Measurements from ENCODE around the gene RIMKLA.
A peak's percentile ranks its signal among the peaks of the same experiment; 100 is the strongest.

The RIMKLA gene

DNA sequence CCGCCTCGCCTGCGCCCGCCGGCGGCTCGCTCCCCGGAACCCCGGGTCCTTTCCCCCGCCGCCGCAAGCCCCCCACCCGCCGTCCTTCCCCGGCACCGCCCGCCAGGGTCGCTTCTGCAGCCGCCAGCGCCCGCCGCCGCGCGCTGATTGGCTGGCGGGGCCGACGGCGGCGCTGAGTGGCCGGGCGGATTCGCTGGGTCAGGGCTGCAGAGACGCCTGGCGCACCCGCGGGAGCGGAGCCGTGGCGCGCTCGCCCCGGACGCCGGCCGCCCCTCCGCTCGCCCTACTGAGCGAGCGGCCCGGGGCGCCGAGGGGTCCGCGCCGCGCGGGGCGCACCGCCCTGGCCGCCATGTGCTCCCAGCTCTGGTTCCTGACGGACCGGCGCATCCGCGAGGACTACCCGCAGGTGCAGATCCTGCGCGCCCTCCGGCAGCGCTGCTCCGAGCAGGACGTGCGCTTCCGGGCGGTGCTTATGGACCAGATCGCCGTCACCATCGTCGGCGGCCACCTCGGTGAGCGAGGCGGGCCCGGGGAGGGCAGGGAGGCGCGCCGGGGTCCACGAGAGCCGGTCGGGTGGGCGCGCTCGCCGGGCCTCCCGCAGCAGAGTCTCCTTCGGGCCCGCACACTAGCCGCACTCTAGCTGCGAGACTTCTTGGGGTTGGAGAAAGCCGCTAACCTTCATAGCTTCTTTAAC, at the start of gene RIMKLA:
Gene RIMKLA (plus strand): TSS at position 207 of the 694 bp plus-strand sequence. CDS start 143 bp downstream, at position 350.
- no peak for DNase-seq (ENCODE audit: low read depth)

GRCh38 chr1:42332877-42333276, 47.7 kb upstream of the RIMKLA start:
- DNase-seq (ENCODE audit: low read depth) = no peak

GRCh38 chr1:42333662-42334239, 46.8 kb upstream of the RIMKLA start:
- no peak for DNase-seq (ENCODE audit: low read depth)

DNA sequence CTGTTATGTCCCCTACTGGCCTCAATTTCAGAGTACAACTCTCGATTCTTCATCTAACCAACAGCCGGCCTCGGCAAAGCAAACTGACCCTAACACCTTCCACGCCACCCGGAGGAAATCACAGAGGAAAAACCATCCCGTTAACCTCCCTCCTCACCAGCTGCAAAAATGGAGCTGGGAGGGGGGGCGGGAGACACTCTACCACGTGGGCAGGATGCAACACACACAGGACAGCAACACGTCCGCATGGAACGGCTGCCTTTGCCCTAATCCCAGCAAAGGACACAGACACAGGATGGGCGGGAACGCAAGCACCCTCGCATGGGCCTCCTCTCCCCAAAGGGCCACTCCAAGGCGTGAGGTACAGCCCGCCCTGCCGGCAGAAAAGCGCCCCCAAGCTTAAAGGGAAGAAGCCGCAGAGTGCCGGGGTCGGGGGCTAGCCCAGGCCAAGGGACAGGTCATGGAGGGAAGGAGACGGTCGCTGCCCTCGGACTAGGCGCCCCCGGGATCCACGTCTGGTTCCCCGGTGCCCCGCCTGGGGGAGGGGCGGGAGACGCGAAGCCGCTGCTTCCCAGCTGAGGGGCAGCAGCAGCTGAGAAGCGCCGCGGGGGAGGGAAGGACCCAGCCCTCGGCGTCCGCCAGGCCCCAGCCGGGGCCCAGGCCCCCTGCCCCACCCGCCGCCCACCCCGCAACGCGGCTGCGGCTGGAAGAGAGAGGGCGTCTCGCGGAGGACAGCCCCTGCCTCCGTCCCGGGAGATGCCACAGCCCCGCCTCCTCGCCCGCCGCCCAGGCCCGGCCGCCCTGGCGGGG, 46.1 kb upstream of the RIMKLA start:
- DNase-seq (ENCODE audit: low read depth) = peak; percentile 68

DNA sequence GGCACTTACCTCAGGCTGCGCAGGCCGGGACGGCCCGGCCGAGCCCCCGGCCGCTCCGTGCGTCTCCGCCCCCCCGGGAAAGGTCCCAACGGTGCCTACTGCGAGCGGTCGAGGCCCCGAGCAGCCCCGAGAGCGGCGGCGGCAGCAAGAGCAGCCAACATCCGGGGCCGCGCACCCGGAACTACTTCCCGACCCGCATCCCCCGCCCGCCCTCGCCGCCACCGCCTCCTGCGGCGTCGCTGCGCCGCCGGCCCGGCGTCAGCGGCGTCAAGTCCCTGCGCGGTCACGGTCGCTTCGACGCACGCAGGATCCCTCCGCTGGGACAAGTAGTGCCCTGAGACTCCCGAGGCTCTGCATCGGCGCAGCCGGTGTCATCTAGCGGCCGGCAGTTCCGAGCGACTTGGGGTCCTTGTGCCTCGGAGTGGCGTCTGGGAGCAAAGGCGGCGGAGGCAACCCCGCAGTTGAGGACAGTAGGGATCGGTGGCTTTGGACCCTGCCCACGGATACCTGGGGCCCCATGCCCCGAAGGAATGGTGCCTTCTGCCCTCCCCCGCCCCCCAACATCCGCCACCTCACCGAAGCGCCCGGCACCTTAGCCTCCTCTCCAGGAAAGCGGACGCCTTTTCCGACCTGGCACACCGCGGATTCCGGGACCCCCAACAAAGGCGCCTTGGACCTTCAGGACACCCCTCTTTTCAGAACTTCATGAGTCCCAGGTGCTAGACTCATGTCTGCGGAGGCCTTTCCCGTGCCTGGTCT, 45.4 kb upstream of the RIMKLA start, which contains the start of gene FOXJ3:
Gene FOXJ3 (minus strand): TSS at position 186 of the 759 bp plus-strand sequence. CDS start 24,142 bp downstream, outside the sequence.
- peak; percentile 99 for DNase-seq (ENCODE audit: low read depth)

DNA sequence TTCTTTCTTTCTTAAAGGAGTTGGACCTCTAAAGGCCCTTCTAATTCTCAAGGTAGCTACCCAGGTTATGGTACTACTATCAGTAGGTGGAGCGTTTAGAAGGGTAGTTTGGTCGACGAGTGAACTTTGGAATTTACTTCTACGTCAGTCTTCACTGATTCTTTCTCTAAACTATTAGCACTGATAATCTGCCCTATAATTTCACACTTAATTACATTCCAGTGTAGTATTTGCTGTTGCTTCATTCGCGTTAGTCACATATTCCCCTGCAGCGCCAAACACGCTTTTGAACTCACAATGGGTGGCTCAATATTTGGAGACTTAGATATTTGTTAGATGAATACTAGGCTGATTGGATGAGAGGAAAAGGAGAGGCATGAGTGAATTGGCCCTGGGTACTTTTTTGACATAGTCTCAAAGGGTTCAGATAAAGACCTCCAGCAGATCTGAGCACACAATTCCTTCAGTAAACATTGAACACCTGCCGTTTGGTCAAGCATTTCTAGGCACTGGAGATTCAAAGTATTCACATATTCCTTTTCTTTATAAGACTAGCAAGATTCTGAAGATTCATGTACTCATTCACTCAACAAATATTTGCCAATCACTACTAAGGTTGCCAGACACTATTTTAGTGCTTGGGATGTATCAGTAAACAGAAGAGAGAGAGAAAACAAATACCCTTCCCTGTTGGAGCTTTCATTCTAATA, 44.6 kb upstream of the RIMKLA start:
- DNase-seq (ENCODE audit: low read depth) = peak; percentile 77

- no peak for DNase-seq (ENCODE audit: low read depth)
Measured at GRCh38 chr1:42336978-42337377, 43.6 kb upstream of the RIMKLA start.

DNA sequence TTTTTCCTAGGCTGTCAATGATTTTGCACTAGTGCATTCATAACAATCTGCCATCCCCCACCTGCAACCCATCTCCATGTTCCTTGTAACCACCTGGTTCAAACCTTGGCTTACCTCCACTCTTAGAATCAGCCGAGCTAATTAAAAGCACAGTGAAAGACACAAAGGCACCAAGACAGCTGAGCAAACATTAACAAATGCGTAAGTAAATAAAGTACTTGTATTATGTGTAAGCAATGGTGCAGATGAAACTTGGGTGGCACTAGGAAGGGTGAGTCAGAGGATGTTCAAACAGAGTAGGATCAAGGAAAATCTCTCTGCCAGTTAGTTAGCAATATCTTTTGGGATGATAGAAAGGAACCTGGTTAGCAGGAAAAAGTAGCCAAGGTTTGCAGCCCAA, 40.5 kb upstream of the RIMKLA start:
- no peak for DNase-seq (ENCODE audit: low read depth)

GRCh38 chr1:42340901-42341300, 39.7 kb upstream of the RIMKLA start:
- DNase-seq (ENCODE audit: low read depth) = no peak

- no peak for DNase-seq (ENCODE audit: low read depth)
Measured at GRCh38 chr1:42343049-42343448, 37.5 kb upstream of the RIMKLA start.

DNA sequence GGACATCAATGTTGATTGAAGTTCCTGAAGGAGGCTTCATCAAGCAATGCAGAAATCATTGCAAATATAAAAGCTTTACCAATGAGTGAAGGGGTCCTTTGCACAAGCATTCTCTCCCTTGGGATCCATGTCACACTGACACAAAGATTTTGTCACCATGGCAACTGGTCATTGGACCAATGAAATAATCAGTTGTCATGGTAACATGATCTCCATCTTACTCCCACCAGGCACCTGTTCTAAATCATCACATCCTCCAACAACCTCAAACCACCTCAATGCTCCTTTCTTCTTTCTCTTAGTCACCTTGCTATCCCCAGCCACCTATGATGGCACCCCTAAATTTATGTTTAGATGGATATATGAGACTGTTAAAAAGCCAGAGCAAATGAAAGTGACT, 32.1 kb upstream of the RIMKLA start:
- no peak for DNase-seq (ENCODE audit: low read depth)

GRCh38 chr1:42350086-42350485, 30.5 kb upstream of the RIMKLA start:
- DNase-seq (ENCODE audit: low read depth) = no peak

GRCh38 chr1:42358791-42359190, 21.8 kb upstream of the RIMKLA start:
- no peak for DNase-seq (ENCODE audit: low read depth)

DNA sequence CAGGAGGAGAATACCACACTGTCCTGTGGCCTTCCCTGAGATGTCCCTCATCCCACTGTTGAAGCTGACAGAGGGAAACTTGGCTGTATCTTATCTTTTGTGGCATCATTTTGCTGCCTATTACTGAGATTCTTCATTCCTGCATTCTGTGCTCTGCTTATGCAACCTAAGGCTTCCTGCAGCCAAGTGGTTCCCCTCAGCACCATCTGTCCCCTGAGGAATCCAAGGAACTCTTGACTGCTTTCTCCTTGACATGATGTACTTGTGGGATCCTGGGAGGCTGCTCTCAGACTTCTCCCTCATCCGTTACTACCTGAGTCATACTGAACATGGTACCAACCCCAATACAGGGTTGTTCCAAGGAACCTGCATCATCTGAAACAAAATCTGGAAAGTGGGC, 21.1 kb upstream of the RIMKLA start:
- DNase-seq (ENCODE audit: low read depth) = no peak

DNA sequence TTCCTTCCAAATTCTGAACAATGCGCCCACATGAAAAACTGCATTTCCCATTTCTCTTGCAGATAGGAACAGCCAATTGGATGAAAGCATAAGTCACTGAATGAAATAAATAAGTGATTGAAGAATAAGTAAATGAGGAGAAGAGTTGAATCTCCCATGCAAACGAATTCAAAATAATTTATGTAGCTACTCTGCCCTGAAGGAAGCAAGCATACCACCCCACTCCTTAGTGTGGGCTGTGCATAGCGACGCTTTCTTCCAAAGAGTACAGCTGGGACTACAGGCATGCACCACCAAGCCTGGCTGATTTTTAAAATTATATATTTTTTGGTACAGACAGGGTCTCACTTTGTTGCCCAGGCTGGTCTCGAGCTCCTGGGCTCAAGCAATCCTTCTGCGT, 16.5 kb upstream of the RIMKLA start:
- DNase-seq (ENCODE audit: low read depth) = no peak

DNA sequence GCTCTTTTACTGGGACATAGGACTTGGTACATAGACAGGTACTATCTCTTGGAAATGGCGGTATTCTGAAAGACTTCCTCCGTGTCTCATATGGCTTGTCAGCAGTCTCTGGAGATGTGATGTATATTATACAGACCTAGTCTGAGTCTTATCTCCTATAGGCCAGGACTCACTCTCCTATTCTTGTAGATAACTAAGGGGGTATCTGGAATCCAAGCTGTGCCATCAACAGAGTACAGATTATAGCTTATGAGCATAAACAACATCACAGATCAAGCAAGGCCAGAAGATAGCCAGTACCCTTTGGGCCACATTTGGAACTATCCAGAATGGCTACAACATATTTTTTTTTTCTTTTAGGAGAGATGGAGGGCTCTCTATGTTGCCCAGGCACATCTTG, 16.1 kb upstream of the RIMKLA start:
- no peak for DNase-seq (ENCODE audit: low read depth)

- DNase-seq (ENCODE audit: low read depth) = no peak
Measured at GRCh38 chr1:42365118-42365517, 15.5 kb upstream of the RIMKLA start.

DNA sequence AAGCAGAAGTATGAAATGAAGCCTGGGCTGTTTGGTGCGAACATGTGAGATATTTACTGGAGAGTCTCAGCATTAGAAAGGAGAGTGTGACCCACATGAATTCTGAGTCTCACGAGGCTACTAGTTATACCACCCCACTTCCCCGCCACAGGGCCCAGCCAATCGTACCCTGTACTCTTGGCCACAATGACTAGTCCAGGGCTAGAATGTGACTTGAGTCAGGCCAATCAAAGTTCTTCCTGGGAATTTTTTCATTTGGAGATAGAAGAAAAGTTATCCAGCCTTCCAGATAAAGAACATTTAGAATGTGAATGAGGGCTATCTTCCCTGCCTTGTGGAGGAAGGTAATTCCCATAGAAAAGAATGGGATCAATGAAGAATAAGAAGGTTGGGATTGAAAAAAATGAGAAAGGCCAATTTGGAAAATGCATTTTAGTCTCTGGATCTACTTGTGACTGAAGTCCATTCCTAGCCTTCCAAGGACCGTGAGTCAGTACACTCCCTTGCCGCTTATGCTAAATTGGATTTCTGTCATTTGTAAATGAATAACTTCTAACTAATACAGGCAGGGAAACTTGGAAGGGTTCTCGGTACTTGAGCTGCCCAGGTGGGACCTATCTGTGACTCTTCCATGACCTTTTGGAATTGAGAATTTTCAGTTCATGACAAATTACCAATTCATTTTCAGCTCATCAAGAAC, 12.3 kb upstream of the RIMKLA start:
- no peak for DNase-seq (ENCODE audit: low read depth)

DNA sequence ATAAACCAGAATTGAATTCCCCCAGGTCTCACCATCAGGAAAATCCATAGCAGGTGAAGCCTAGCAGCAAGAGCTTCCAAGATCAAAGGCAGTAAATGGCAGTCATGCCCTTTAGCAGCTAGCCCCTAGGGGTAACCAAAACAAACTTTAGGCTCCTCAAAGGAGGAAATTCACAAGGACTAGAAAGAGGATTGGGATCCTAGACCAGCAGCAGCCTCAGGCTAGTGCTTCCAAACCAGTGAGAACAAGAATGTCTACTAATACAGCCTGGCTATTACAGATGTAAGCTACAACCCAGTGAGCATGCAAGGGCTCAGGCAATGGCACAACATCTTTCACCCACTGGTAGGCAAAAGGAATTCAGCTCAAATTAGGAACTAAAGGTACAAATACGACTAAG, 11.1 kb upstream of the RIMKLA start:
- DNase-seq (ENCODE audit: low read depth) = no peak

GRCh38 chr1:42370876-42371549, 9.6 kb upstream of the RIMKLA start:
- no peak for DNase-seq (ENCODE audit: low read depth)
